ENCODE measurements around the gene ADGRF3. TPM values are rescaled to one million over a fixed set of nuclear protein-coding genes. Genes with fewer than 3 reads are reported as not detected.

Gene ADGRF3
- total RNA-seq, 1 donor from 2014 or later: 3.8 TPM

DNA sequence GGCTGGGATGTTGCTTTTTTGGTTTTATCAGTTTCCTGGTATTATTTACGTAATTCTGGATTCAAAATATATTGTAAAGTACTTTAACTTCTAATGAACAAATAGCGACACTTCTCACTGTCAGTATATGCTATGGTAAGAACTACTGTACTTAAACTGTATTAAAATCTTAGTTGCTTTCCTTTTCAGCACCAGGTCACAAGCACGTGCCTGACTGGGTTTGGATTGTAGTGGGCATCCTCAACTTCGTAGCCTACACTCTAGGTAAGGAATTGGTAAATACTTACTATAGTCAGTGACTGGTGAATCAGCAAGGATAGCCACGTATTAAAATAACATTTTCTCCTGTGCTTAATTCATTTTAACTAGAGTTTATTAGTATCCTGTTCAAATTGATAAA lies 20.4 kb upstream of the ADGRF3 start:
- H3K36me3 Mint-ChIP-seq (ENCODE audit: insufficient read depth): peaks cover 12% of the 10 kb centered on the region
- no peaks in the 10 kb centered on the region for H3K27me3 Mint-ChIP-seq
- TF ChIP-seq, protein P1, sequence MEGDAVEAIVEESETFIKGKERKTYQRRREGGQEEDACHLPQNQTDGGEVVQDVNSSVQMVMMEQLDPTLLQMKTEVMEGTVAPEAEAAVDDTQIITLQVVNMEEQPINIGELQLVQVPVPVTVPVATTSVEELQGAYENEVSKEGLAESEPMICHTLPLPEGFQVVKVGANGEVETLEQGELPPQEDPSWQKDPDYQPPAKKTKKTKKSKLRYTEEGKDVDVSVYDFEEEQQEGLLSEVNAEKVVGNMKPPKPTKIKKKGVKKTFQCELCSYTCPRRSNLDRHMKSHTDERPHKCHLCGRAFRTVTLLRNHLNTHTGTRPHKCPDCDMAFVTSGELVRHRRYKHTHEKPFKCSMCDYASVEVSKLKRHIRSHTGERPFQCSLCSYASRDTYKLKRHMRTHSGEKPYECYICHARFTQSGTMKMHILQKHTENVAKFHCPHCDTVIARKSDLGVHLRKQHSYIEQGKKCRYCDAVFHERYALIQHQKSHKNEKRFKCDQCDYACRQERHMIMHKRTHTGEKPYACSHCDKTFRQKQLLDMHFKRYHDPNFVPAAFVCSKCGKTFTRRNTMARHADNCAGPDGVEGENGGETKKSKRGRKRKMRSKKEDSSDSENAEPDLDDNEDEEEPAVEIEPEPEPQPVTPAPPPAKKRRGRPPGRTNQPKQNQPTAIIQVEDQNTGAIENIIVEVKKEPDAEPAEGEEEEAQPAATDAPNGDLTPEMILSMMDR (IDR thresholded peaks at IDR 0.05; ENCODE audit: unreplicated experiment): no peak
- no peak overlapping the region for H3K4me3 Mint-ChIP-seq (ENCODE audit: low read depth)
- no peaks in the 10 kb centered on the region for H3K9me3 Mint-ChIP-seq (ENCODE audit: low read depth)
- DNase-seq (ENCODE audit: low spot score, unreplicated experiment): no peak
- peaks cover 6% of the 10 kb centered on the region for H3K4me1 Mint-ChIP-seq (ENCODE audit: low read depth)
- no peak overlapping the region for H3K27ac Mint-ChIP-seq

DNA sequence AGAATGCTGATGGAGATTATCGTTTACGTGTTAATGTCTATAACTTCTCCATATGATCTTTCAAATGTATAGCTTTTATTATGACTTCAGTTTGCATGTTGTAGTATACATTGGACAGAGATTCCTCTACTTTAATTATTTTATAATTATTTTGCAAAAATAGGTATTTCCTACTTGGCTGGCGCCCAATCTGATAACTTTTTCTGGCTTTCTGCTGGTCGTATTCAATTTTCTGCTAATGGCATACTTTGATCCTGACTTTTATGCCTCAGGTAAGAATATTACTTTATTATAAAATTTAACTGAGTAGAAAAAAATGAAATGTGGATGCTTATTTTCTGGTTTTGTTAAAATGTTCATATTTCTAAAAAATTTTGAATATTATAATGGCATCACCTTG lies 18.1 kb upstream of the ADGRF3 start:
- peaks cover 7% of the 10 kb centered on the region for H3K36me3 Mint-ChIP-seq (ENCODE audit: insufficient read depth)
- no peak for DNase-seq (ENCODE audit: low spot score, unreplicated experiment)
- peaks cover 16% of the 10 kb centered on the region for H3K4me1 Mint-ChIP-seq (ENCODE audit: low read depth)
- no peaks in the 10 kb centered on the region for H3K27me3 Mint-ChIP-seq
- TF ChIP-seq, protein P1 (IDR thresholded peaks at IDR 0.05; ENCODE audit: unreplicated experiment): no peak
- H3K4me3 Mint-ChIP-seq (ENCODE audit: low read depth): no peak overlapping the region
- H3K9me3 Mint-ChIP-seq (ENCODE audit: low read depth): no peaks in the 10 kb centered on the region
- no peak overlapping the region for H3K27ac Mint-ChIP-seq

DNA sequence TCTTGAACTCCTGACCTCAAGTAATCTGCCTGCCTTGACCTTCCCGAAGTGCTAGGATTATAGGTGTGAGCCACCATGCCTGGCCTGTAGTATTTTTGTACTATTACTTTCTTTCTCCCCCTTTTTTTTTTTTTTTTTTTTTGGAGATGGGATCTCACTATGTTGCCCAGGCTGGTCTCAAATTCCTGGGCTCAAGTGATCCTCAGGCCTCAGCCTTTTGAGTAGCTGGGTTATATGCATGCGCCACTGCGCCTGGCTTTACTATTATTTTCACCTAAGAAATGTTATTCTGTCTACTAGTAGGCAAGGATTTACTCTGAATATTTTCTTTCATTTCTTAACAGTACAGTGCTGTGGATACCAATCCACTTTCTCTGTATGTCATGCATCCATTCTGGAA lies 17.4 kb upstream of the ADGRF3 start:
- Mint-ChIP-seq H3K4me1 (ENCODE audit: low read depth) (peaks cover 17% of the 10 kb centered on the region), H3K4me3 (ENCODE audit: low read depth) (no peak overlapping the region), H3K27ac (no peak overlapping the region), H3K36me3 (ENCODE audit: insufficient read depth) (peaks cover 6% of the 10 kb centered on the region), H3K27me3 (no peaks in the 10 kb centered on the region), H3K9me3 (ENCODE audit: low read depth) (no peaks in the 10 kb centered on the region)
- TF ChIP-seq, protein P1 (IDR thresholded peaks at IDR 0.05; ENCODE audit: unreplicated experiment): no peak
- no peak for DNase-seq (ENCODE audit: low spot score, unreplicated experiment)

DNA sequence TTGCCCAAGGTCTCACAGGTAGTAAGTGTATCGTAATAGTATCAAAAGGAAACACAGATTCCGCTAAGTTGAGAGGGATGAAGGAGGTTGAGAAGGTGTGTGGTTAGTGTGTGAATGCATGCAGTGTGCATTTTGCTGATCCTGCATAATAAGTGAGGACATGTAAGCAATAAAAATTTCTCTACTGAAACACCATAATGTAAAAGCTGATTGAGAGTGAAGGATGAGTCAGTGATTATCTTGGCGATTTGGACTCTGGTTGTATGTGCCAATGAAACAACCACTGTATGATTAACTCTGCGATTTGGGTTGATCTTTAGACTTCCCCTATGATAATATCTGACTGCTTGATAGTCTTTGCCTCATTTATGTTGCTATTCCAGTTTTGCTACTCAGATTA lies 16.7 kb upstream of the ADGRF3 start:
- Mint-ChIP-seq H3K4me1 (ENCODE audit: low read depth) (peaks cover 23% of the 10 kb centered on the region), H3K4me3 (ENCODE audit: low read depth) (no peak overlapping the region), H3K27ac (no peak overlapping the region), H3K27me3 (no peaks in the 10 kb centered on the region), H3K9me3 (ENCODE audit: low read depth) (no peaks in the 10 kb centered on the region), H3K36me3 (ENCODE audit: insufficient read depth) (peaks cover 6% of the 10 kb centered on the region)
- DNase-seq (ENCODE audit: low spot score, unreplicated experiment): no peak
- TF ChIP-seq, protein P1 (IDR thresholded peaks at IDR 0.05; ENCODE audit: unreplicated experiment): no peak

DNA sequence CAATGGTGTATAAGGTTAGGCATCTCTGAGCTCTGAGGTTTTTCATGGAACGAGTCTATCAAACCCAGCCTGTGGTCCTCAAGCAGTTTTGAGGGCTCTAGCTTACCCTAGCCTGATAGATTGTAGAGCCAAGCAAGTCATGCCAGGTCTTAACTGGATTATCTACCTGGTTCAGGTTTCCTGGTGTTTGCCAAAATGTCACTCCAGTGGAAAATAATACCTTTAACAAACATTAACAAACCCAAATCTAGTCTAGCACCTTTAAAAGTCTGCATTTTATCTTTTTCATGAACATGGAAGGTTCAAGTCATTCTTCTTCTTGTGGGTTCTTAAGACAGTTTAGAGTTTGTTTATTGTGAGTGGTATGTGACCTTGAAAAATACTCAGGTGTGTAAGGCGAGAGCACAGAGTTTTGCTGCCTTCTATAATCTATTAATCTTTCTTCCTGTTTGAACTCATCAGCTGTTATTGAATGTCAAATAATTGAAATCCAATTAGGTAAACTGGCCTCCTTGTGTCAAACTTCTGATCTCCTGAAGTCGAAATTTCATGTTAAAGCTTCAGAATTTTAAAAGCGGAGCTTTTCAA lies 13.4 kb upstream of the ADGRF3 start:
- peaks cover 3% of the 10 kb centered on the region for H3K36me3 Mint-ChIP-seq (ENCODE audit: insufficient read depth)
- H3K27me3 Mint-ChIP-seq: no peaks in the 10 kb centered on the region
- no peak overlapping the region for H3K4me3 Mint-ChIP-seq (ENCODE audit: low read depth)
- H3K27ac Mint-ChIP-seq: no peak overlapping the region
- H3K9me3 Mint-ChIP-seq (ENCODE audit: low read depth): no peaks in the 10 kb centered on the region
- TF ChIP-seq, protein P1 (IDR thresholded peaks at IDR 0.05; ENCODE audit: unreplicated experiment): no peak
- H3K4me1 Mint-ChIP-seq (ENCODE audit: low read depth): peaks cover 29% of the 10 kb centered on the region
- no peak for DNase-seq (ENCODE audit: low spot score, unreplicated experiment)
